Activated CD8-positive, alpha-beta memory T cell treated with anti-CD3 and anti-CD28 coated beads for 1 hour (primary cell): ENCODE results near the gene PIGP.
"Not testable (repeated sequence)": the region's sequence is repeated elsewhere in the genome, so short reads cannot be mapped to it uniquely, and the experiment has no call there.

Experiments
- DNase-seq, 2 donors: peaks; one replicate each; pipeline ENCODE4 v3.0.0-alpha.2; 2020; ENCODE audit warnings: low read depth in 1 of 2; ENCODE audit errors: extremely low read depth in 1 of 2

The PIGP gene

DNA sequence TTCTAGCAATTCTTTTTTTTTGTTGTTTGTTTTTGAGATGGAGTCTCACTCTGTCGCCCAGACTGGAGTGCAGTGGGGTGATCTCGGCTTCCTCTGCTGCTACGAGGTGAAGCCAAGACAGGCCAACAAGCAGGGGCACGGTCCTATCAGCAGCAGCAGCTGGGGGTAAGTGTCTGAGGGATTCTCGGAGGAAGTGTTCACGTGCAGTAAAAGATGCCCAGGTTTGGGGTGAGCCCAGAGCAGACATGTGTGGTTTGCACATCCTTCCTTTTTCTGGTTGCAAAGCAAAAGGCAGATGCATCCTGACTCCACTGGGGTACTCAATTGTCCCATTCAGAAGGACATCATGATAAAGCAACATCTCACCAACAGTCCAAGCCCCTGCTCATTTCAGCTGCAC lies 27.7 kb downstream of the PIGP start:
- no peak for DNase-seq

- DNase-seq, result no peak
These were observed 28.2 kb downstream of the PIGP start for GRCh38 chr21:37044643-37045042.

- no peak for DNase-seq
These were observed 29.1 kb downstream of the PIGP start for GRCh38 chr21:37043818-37044217.

- no peak for DNase-seq
These were observed 31.1 kb downstream of the PIGP start for GRCh38 chr21:37041706-37042271.

DNA sequence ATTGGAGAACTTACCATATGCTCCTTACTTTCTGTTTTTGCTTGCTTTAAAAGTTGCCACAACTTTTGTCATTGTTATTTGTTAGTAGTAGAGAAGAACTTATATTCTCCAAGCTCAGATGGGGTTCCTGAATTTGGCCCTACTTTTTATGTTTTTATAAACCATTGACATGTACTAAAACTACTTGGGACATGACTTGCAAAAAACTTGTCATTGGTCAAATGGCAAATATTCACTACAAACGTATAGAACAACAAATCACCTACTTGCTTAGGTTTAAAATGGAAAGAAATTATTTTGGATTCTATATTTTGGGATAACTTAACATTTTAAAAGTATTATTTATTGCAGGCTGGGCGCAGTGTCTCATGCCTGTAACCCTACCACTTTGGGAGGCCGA lies 32.7 kb downstream of the PIGP start:
- no peak for DNase-seq

- no peak for DNase-seq
These were observed 33.3 kb downstream of the PIGP start for GRCh38 chr21:37039411-37040075.

- DNase-seq, result no peak
These were observed 36.7 kb downstream of the PIGP start for GRCh38 chr21:37036177-37036576.

- not testable (repeated sequence) for DNase-seq
These were observed 38.5 kb downstream of the PIGP start for GRCh38 chr21:37034394-37034793.

DNA sequence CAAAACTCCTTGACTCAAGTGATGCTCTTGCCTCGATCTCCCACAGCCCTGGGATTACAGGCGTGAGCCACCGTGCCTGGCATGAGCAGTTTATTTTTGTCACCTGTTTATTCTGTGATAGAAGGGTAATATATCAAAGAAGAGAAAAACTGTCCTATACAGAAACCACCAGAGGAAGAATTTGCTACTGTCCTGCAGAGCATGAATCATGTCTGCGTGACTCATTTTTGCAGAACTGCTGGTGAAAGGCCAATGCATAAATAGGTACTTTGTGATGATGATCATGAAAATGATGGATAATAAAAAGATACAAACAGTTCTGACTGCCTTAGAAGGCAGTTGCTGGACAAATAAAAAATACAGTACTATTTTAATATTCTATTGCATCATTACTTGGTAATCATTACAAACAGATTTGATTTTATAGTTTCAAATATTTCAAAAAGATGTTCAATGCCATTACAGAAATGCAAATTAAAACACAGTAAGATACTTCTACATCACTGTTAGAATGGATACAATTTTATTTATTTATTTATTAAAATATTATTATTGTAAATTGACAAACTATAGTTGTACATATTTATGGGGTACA lies 39.9 kb downstream of the PIGP start:
- DNase-seq, result no peak

DNA sequence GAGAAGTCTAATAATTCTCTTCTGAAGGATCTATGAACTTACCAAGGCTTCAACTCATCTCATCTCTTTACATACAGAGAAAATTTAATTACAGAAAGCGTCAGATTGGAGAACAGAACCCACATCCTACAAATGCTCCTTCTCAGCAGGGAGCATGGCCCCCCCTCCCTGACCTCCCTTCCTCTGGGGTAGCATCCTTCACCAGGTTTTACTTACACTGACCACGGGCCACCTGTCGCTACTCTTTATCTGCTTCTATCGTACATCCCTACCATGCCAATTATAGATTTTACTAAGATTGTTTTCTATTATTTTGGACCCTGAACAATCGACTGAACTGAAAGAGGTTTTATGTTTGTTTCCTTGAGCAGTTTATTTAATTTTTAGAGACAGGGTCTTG lies 40.6 kb downstream of the PIGP start:
- DNase-seq, result no peak

DNA sequence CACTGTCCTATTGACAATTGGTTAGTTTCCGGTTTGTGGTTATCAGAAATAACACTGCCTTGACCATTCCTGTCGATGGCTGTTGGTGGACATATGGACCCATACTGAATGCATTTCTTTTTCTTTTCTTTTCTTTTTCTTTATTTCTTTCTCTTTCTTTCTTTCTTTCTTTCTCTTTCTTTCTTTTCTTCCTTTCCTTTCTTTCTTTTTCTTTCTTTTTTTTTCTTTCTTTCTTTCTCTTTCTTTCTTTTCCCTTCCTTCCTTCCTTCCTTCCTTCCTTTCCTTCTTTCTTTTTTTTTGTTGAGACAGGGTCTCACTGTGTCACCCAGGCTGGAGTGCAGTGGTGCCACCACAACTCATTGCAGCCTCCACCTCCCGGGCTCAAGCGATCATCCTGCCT lies 42.0 kb downstream of the PIGP start:
- DNase-seq, result no peak

DNA sequence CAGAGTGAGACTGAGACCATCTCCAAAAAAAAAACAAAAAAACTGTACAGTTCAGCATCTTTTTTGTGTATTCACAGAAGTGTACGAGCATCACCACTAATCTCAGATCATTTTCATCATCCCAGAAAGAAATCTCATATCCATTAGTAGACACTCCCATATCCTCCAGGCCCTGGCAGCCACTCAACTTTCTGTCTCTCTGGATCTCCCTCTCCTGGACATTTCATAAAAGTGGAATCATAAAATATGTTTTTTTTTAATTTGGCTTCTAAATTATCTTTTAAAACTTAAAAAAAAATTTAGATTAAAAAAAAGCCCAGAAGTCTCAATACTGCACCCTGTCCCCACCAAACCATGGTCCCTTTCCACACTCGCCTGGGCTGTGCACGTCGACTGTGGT lies 44.3 kb downstream of the PIGP start:
- DNase-seq, result no peak

- DNase-seq, result no peak
These were observed 46.4 kb downstream of the PIGP start for GRCh38 chr21:37026499-37026898.

GRCh38 chr21:37017951-37018679 lies 54.8 kb downstream of the PIGP start:
- DNase-seq, result no peak
